AG04449 (cell line): ENCODE data around the gene RELA.

Experiments
- CTCF ChIA-PET: fragments of 350-600 bp; formaldehyde crosslinking; extraction: SDS; loops from one replicate; lab custom pipeline; 2021; ENCODE audit warnings: antibody characterized with exemption; lab: Yijun Ruan, JAX
- POLR2A ChIA-PET: fragments of 400-600, 350-600 bp; formaldehyde crosslinking; extraction: SDS; loops from one replicate; lab custom pipeline; 2020; ENCODE audit warnings: antibody characterized with exemption, inconsistent platforms; lab: Yijun Ruan, JAX
- DNase-seq: peaks from one replicate; pipeline ENCODE4 v3.0.0-alpha.2; 2010; ENCODE audit warnings: low read depth, low spot score
- H3K4me3 ChIP-seq: 2 replicates; pipeline ENCODE4 v1.5.1; 2011; ENCODE audit warnings: low read depth, mild to moderate bottlenecking, control low read depth, low read length
- CTCF ChIP-seq: IDR thresholded peaks from one replicate; pipeline ENCODE4 v1.5.1; 2011; ENCODE audit warnings: mild to moderate bottlenecking, moderate library complexity, low read length, control low read depth, inconsistent platforms; ENCODE audit not compliant: insufficient read depth; ENCODE audit errors: missing control alignments

Gene RELA

GRCh38 chr11:65660038-65660437 lies 2.7 kb downstream of the RELA start:
- no peak overlapping the region for H3K4me3 ChIP-seq
- DNase-seq: no peak
- ChIA-PET CTCF (interaction anchor here (1.3 to 1.8 kb wide), 3 partner anchors 11 to 159 kb away, joined by 4 to 5 read pairs (median 5); no protein-coding TSS in a partner anchor), POLR2A (no interaction called here)
- no peak for TF ChIP-seq CTCF

DNA sequence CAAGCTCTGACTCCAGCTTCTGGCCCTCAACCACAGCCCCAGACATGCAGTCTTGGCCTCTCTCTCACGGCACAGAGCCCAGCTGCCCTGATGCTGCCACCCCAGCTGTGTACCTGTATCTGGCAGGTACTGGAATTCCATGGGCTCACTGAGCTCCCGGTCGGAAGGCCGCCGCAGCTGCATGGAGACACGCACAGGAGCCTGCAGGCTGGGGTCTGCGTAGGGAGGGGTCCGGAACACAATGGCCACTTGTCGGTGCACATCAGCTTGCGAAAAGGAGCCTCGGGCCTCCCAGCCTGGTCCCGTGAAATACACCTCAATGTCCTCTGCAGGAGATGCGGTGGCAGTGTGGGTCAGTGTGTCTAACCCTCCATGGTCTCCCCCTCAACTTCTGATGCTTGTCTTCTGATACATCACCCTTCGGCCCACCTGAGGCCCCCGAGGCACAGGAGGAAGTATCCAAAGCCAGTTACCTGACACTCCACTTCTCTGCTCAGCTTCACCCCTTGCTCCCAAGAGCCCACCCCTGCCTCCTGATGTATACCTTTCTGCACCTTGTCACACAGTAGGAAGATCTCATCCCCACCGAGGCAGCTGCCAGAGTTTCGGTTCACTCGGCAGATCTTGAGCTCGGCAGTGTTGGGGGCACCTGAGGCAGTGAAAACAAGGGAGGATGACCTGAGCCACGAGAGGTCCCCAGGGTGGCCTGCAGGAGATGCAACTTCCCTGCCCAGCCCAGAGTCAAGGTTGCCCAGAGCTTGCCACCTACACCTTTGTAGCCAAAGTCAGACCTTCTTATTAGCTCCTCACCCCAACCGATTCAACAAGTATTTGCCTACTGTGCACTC lies 4.3 kb downstream of the RELA start:
- no peak overlapping the region for H3K4me3 ChIP-seq
- CTCF ChIA-PET: interaction anchor here (0.7 to 1.8 kb wide), 3 partner anchors 9 to 160 kb away, joined by 3 to 5 read pairs (median 5); no protein-coding TSS in a partner anchor
- POLR2A ChIA-PET: interaction anchor here (0.7 to 1.1 kb wide), 3 partner anchors 9 to 233 kb away, joined by 3 to 4 read pairs (median 3); no protein-coding TSS in a partner anchor
- DNase-seq: no peak
- TF ChIP-seq CTCF: no peak

DNA sequence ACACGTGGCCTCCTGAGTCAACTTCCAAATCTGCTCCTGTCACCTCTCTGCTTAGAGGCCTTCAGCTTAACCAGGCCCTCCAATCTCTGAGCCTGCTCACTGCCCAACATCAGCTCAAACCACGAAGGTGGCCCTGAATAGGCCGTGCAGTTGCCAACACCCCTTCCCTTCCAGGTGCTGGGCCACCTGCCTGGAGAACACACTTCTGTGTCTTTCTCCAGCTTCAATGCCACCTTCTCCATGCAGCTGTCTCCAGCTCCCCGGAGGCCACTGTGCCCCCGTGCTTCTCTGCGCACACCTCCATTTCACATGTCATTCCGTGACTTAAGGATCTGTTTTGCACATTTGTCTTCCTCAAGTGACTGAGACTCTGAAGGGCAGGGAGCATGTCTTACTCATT lies 5.3 kb downstream of the RELA start:
- CTCF ChIA-PET: interaction anchor here (1.0 to 1.2 kb wide), 2 partner anchors 8 to 227 kb away, joined by 3 read pairs; no protein-coding TSS in a partner anchor
- H3K4me3 ChIP-seq: no peak overlapping the region
- POLR2A ChIA-PET: interaction anchor here (1.7 kb wide), 1 partner anchor 12 kb away, joined by 3 read pairs; no protein-coding TSS in a partner anchor
- no peak for TF ChIP-seq CTCF
- no peak for DNase-seq

DNA sequence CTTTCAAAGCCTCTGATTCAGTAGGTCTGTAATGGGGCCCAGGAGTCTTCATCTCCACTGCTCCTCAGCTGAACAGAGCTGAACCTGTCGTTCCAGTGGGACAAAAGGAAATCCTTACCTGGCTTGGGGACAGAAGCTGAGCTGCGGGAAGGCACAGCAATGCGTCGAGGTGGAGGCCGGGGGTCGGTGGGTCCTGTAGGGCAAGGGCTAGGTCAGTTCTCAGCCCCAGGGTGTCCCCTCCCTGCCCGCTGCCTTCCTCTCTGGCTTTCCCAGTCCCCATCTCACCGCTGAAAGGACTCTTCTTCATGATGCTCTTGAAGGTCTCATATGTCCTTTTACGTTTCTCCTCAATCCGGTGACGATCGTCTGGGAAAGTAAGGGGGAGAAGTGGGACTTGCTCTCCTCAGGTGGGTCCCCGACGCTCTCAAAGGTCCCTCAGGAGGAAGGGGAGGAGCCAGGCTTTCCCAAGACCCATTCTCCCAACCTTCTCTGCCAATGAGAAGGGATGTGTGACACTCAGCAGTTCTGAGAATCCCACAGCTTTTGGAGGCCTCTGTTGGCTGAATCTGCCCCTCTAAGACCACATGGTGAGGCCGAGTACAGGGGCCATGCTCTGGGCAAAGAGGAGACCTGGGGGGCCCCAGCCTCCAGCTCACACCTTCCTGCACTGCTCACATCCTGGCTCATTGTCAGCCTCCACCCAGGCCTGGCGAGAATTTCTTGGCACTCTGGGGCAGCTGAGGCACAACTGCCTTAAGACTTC lies 7.0 kb downstream of the RELA start:
- CTCF ChIA-PET: interaction anchor here (1.2 kb wide), 1 partner anchor 229 kb away, joined by 3 read pairs; no protein-coding TSS in a partner anchor

More for the DNA sequence above, 7.0 kb downstream of the RELA start:
- DNase-seq: no peak
- POLR2A ChIA-PET: no interaction called here
- no peak overlapping the region for H3K4me3 ChIP-seq
- no peak for TF ChIP-seq CTCF
